Nucleus accumbens (tissue), 56 donors: Measurements from ENCODE around the gene SEPTIN1.

Source experiments
- DNase-seq, 56 donors: peaks; one replicate each; lab custom pipeline; 2025; lab: John Stamatoyannopoulos, UW

SEPTIN1 gene

DNA sequence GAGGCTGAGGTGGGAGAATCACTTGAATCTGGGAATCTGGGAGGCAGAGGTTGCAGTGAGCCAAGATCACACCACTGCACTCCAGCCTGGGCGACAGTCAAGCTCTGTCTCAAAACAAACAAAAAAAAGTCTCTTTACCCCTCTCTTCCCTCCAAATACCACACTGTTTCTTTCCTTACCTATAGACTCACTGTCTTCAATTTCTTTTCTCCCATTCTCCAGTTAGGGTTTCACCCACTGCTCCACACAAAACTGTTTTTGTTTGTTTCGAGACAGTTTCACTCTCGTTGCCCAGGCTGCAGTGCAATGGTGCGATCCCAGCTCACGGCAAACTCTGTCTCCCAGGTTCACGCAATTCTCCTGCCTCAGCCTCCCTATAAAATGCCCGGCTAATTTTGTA lies 21.2 kb downstream of the SEPTIN1 start:
- DNase-seq = no peak

DNA sequence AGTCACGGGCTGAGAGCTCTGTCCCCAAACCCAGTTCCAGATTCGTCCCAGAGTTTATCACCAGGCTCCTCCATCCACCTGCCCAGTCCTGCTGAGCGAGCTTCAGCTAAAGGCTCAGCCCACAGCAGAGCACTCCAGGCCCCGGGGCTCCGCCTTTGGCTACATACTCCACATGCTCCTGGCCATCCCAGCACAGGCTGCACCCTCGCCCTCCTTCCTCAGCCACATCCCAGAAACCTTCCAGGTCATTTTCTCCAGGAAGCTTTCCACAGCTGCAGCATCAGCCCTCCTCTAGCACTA lies 22.5 kb downstream of the SEPTIN1 start:
- DNase-seq = no peak

DNA sequence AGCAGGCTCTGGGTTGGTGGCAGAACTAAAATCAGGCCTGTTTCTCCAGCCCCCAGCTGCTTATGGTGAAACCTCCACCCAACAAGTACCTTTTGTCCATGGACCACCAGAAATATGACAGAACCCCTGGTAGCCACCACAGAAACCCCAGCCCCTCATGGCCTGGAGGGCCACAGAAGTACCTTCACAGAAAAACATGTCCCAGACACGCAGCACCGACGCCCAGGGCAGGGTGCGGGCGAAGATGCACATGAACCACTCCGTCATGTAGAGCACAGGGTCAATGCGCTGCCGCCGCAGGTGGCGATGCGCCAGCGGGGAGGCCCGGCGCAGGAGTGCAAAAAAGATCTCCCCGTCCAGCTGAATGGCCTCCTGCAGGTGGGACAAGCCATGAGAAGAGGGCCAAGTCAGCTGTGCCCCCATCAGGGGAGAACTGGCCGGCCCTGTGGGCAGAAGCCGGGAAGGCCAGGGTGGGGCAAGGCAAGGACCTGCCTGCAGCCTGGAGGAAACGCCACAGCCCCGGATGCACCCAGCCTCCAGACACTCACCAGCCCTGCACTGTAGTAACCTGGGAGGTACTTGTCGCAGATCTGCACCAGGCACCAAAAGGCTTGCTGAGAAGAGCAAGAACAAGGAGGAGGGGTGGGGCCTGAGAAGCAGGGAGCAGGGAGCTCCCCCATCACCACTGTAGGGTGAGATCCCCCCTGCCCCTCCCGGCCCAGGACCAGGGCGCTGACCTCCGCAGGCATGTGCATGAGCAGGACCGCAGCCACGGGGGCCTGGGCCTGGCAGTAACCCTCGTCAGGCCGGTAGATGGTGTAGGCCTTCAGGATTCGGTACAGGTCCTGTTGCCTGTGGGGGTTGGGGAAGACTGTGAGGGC lies 23.1 kb downstream of the SEPTIN1 start:
- DNase-seq = no peak

- DNase-seq = no peak
These were observed 23.8 kb downstream of the SEPTIN1 start for GRCh38 chr16:30358577-30358936.

DNA sequence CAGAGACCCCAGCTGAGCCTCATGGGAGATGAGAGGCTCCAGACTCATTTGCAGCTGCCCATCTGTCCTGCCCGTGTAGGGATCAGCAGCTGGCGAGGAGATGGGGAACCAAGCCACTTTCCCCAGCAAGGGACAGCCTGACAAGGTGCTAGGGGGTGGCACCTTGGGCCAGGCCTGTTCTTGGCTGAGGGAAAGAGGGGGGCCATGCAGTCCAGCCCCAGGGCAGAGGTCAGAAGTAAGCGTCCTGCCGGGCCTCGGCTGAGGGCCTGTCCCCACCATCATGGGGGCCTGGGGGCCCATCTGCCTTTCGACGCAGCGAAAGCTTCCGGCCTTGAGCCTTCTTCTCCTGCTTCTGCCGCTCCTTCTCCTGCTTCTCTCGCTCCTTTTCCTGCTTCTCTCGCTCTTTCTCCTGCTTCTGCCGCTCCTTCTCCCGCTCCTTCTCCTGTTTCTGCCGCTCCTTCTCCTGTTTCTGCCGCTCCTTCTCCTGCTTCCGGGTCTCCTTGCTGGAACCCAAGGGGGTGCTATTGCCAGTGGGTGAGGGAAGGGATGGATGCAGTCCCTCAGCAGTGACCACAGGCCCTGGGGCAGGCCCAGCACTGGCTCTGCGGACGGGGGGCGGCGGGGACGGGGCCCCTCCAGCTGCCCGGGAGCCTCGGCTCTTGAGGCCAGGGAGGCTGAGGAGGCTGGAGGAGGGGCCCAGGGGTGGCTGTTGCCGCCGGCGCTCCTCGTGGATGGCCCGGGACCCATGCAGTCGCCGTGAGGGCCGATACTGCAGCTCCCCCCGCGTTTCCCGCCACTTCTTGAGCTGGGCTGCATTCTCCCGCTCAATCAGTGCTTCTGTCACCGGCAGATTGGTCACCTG lies 24.4 kb downstream of the SEPTIN1 start:
- no peak for DNase-seq

DNA sequence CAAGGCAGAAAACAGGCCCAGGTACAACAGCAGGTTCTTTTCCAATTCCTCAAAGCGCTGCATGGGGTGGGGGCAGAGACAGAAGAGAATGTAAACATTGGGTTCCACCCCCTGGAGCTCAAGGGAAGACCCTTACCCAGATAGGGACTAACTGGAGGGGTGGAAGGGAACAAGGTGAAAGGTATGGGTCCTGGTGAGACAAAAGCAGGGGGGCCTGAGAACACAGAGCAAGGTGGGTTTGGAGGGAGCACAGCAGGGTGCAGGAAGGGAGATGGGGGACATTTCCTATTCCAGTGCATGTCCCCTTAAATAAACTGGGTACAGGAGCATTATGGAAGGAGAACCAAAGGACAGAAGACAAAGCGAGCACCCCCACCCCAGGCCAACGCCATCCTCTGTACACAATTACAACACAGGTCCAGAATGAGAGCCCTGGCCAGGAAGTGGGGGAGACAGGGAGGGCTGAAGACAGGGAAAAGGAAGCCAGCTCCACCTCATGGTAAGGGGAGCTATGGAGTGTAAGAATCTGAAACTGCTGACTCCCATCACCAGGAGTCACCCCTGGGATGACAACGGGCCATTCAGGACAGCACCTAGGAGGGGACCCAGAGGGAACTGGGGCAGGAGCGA lies 25.2 kb downstream of the SEPTIN1 start:
- DNase-seq = no peak

- peak in 22 of 56 donors; percentile 15 to 62 (median 35) for DNase-seq
These were observed 25.8 kb downstream of the SEPTIN1 start for GRCh38 chr16:30356401-30357084.

- DNase-seq = peak in 1 of 56 donors; percentile 52
These were observed 26.4 kb downstream of the SEPTIN1 start for GRCh38 chr16:30355954-30356308.

- DNase-seq = peak; percentile 66 to 98 (median 94)
These were observed 27.0 kb downstream of the SEPTIN1 start, which contains the start of gene CD2BP2 for GRCh38 chr16:30355144-30355953. TSS of gene CD2BP2 (minus strand) at chr16:30355308. CDS start at chr16:30354681, 627 bp downstream.

DNA sequence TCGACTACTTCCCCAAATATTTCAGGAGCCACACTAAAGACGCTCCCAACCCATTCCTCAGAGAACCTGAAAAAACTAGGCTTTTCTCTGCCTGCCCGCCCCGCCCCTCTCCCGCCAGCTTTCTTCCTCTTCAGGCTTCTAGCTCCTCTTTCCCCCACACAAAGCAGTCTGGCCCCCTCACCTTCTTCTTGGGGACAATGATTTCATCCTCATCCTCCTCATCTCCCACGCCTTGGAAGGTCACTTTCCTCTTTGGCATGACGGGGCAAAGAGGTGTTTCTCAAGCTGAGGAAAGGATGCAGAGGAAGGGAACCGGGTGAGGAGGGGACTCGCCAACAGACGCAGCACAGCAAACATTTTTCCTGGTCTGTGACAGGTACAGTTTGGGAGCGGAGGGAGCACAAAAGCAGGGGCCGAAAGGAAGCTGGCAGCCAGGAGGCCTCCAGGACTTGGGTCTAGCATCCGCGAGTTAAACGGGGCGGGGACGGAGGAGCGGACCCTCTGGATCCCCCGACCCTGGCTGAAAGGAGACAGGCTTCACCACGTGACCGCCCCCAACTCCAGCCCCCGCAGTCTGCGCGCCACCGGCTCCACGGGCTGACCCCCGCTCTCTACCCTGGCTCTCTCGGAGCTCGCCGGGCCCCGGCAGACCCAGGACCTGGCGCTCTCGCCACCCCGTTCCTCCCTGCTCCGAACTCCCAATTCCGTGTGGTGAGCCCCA lies 27.8 kb downstream of the SEPTIN1 start:
- DNase-seq = no peak

GRCh38 chr16:30353438-30354129 lies 28.8 kb downstream of the SEPTIN1 start:
- DNase-seq = no peak

DNA sequence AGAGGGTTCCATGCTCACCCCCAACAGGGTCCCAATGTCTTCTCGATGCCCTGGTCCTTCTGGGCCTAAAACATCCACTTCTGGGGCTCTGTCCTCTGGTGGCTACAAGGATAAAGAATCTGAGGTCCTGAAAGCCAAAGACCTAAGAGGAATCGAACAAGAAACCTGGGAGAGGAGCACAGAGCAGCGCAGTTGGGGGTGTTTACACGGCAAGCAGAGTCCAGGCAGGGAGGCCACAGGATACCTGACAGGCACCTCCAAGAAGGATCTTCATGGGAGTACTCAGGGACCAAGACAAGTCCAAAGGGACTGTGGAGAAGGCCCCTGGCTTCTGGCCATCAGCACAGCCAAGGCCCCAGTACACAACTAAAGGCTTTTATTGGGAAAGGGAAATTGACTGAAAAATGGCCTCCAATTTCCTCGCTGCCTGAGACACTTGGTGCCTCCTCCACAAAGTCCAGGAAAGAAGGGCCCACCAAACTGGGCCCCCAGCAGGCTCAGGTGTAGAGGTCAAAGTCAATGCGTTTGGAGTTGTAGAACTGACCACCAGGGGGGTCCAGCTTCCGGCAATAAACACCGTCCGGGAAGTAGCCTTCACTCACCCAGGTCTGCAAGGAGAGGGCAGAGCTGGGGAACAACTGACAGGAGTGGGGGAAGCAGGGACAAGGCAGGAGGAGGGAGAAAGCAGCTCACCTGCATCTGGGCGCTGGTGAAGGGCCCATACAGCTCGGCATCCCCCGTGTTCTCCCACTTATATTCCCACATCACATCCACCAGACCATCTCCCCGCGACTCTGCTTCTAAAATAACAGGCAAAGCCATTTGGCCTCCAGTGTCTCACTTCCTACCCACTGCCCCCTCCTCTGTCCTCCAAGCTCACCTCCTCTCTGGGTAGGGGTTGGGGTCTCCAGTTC lies 29.6 kb downstream of the SEPTIN1 start:
- no peak for DNase-seq

DNA sequence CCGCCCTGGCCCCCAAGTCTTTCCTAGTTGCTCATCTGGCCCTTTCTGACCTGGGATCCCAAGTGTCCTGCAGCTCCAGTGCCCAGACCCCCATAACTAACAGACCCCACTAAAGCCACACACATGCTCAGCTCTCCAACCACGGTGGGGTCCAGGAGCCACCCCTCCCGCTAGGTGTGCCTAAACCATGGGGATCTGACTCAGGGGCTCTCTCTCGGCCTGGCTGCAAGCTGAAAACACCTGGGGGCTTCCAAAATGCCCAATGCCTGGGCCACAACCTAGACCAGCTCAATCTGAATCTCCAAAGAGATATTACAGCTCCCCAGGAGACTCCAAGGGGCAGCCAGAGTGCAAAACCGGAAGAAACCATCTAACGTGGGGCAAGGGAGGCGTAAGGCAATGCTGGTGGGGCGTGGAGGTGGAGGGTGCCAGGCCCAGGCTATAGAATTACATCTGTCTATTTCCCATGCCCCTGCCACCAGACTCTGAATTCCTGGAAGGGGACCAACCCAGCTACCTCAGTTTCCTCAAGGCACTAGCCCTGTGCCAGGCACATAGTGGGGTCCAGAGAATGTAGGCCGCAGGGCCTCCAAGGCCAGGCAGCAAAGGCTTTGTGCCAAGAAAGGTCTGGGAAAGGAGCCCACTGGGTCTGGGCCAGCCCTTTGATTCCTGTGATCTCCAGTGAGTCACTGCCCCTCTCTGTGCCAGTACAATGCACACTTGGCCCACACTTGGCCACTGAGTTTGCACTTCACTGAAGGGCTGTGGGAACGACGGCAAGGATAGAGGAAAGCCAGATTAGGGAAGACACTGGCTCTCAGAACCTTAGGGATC lies 30.6 kb downstream of the SEPTIN1 start:
- peak in 52 of 56 donors; percentile 22 to 92 (median 70) for DNase-seq

DNA sequence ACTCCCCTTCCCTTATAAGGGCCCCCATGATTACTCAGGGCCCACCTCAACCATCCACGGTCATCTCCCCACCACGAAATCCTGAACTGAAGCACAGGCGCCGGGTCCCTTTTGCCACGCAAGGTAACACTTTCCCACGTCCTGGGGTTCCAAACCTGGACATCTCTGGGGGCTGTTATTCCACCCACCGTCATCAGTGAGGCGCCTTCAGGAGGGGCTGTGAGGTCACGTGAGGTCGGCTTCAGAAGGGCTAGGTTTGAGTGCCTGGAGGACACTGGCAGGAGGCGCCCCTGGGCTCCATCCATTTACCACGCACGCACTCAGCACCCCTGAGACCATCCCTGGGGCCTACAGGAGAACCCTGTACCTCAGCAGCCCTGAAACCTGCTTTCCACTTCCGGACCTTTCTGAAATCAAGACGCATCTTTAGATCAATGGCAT lies 31.3 kb downstream of the SEPTIN1 start:
- no peak for DNase-seq

DNA sequence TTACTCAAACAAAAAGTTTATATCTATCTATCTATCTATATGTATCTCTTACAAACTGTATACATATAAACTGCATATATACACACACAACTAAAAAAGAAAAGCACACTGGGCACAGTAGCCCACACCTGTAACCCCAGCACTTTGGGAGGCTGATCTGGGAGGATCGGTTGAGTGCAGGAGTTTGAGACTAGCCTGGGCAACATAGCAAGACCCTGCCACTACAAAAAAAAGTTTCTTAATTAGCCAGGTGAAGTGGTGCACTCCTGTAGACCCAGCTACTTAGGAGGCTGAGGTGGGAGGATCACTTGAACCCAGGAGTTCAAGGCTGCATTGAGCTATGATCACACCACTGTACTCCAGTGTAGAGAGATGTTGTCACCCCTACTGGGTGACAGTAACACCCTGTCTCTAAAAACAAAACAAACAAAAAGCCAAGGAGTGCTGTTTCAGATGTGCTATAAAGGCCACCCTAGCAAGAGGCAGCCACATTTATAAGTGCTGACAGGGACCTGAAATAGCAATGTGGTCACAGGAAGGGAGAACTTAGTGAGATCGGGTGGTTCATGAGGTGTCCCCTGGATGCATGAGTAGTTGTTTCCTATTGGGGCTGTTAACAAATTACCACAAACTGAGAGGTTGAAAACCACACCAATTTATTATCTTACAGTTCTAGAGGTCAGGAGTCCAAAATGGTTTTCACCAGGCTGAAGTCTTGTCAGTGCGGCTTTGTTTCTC lies 32.1 kb downstream of the SEPTIN1 start:
- DNase-seq = no peak

DNA sequence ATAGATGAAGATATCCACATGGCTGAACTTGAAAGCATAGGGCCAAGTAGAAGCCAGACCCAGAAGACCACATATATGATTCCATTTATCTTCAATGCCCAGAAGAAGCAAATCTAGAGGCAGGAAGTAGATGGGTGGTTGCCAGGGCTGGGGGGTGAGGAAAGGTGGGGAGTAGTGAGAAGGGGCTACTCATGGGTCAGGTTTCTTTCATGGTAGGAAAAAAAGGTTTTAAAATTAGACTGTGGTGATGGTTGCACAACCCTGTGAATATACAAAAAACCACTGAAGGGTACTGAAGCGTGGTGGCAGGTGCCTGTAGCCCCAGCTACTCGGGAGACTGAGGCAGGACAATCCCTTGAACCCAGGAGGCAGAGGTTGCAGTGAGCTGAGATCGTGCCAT lies 32.7 kb downstream of the SEPTIN1 start:
- DNase-seq = no peak
